Endothelial cell of umbilical vein (primary cell): ENCODE results near the gene RTF2. TPM values are rescaled to one million over a fixed set of nuclear protein-coding genes. Genes with fewer than 3 reads are reported as not detected.
A peak's percentile ranks its signal among the peaks of the same experiment; 100 is the strongest.

Experiments
- BruUV-seq: library from RNA; stranded (reverse); fragments of 400-500 nt; replicated peaks from 2 replicates; lab custom pipeline; 2021; lab: Mats Ljungman, UMichigan
- CTCF ChIA-PET: fragments of 300-600, 350-600 bp; sonication (Branson Sonifier 250); formaldehyde crosslinking; loops from one replicate; lab custom pipeline; 2021; ENCODE audit warnings: antibody characterized with exemption, inconsistent platforms; lab: Charles Lee
- POLR2A ChIA-PET: fragments of 300-600, 350-600 bp; sonication (Branson Sonifier 250); formaldehyde crosslinking; loops from one replicate; lab custom pipeline; 2021; ENCODE audit warnings: antibody characterized with exemption, inconsistent platforms; lab: Charles Lee
- DNase-seq: peaks from one replicate; pipeline ENCODE4 v3.0.0-alpha.2; 2011; ENCODE audit warnings: low read depth, low spot score
- FAIRE-seq: peaks from 2 replicates; lab custom pipeline; 2011; peaks lifted over from hg19 to GRCh38; lab: Jason Lieb, UNC
- H2AFZ ChIP-seq: 2 replicates; pipeline ENCODE4 v1.6.0; 2012; ENCODE audit warnings: low read depth, low read length, control low read depth, inconsistent platforms
- H3K27ac ChIP-seq: 2 replicates; pipeline ENCODE4 v1.5.1; 2011; ENCODE audit warnings: low read depth, mild to moderate bottlenecking, control low read depth, low read length, moderate library complexity; ENCODE audit not compliant: insufficient read depth
- H3K27me3 ChIP-seq, 2 experiments: 2 replicates each; pipeline versions ENCODE4 v1.6.0 to v1.6.1; 2011; ENCODE audit warnings: low read length in 2 of 2, mixed read lengths in 1 of 2; ENCODE audit not compliant: control insufficient read depth in 2 of 2, insufficient read depth in 2 of 2
- H3K36me3 ChIP-seq, 2 experiments: 2 replicates in 1 of 2; 3 replicates in 1 of 2; pipeline ENCODE4 v1.5.1; 2011; ENCODE audit warnings: low read length in 2 of 2, mild to moderate bottlenecking in 1 of 2, moderate library complexity in 1 of 2; ENCODE audit not compliant: control insufficient read depth in 2 of 2, insufficient read depth in 2 of 2; ENCODE audit errors: extremely low read depth in 1 of 2
- H3K4me1 ChIP-seq: 3 replicates; pipeline ENCODE4 v1.5.1; 2011; ENCODE audit warnings: mild to moderate bottlenecking, low read length; ENCODE audit not compliant: control insufficient read depth, insufficient read depth; ENCODE audit errors: extremely low read depth
- H3K4me2 ChIP-seq: 2 replicates; pipeline ENCODE4 v1.6.1; 2011; ENCODE audit warnings: low read length, control low read depth, mixed read lengths; ENCODE audit not compliant: insufficient read depth
- H3K4me3 ChIP-seq, 3 experiments: fragments of 200-600 bp in 1 of 3; sonication (generic), shearing (Covaris generic) in 1 of 3; replicated peaks in 1 of 3; 2 replicates each; pipeline ENCODE4 v1.5.1; 2011 to 2016; ENCODE audit warnings: control low read depth in 3 of 3, low read length in 3 of 3, mild to moderate bottlenecking in 2 of 3, inconsistent platforms in 1 of 3, low read depth in 1 of 3, moderate library complexity in 1 of 3; ENCODE audit not compliant: insufficient read depth in 1 of 3
- H3K79me2 ChIP-seq: 2 replicates; pipeline ENCODE4 v1.6.0; 2012; ENCODE audit warnings: low read length, inconsistent platforms; ENCODE audit not compliant: control insufficient read depth, insufficient read depth
- H3K9ac ChIP-seq: replicated peaks from 2 replicates; pipeline ENCODE3; 2011; ENCODE audit warnings: low read length, control low read depth; ENCODE audit not compliant: insufficient read depth; ENCODE audit errors: extremely low read depth
- H3K9me1 ChIP-seq: replicated peaks from 3 replicates; pipeline ENCODE4 v1.6.0; 2011; ENCODE audit warnings: mild to moderate bottlenecking, low read length; ENCODE audit not compliant: control insufficient read depth, insufficient read depth; ENCODE audit errors: extremely low read depth
- H3K9me3 ChIP-seq: replicated peaks from 2 replicates; pipeline ENCODE4 v1.5.1; 2012; ENCODE audit warnings: low read length, inconsistent platforms; ENCODE audit not compliant: control insufficient read depth, insufficient read depth
- H4K20me1 ChIP-seq: replicated peaks from 2 replicates; pipeline ENCODE3; 2011; ENCODE audit warnings: mild to moderate bottlenecking, low read length; ENCODE audit not compliant: control insufficient read depth, insufficient read depth; ENCODE audit errors: extremely low read depth
- EZH2 ChIP-seq: IDR thresholded peaks from 2 replicates; pipeline ENCODE4 v1.6.1; 2012; ENCODE audit warnings: borderline replicate concordance, low read depth, mild to moderate bottlenecking, moderate library complexity, low read length, inconsistent platforms; ENCODE audit not compliant: severe bottlenecking
- FOS ChIP-seq: IDR thresholded peaks from 2 replicates; pipeline ENCODE4 v1.6.1; 2011; ENCODE audit warnings: mild to moderate bottlenecking, low read length, moderate library complexity, borderline replicate concordance; ENCODE audit not compliant: insufficient read depth
- GATA2 ChIP-seq: IDR thresholded peaks from 2 replicates; pipeline ENCODE4 v1.7.0; 2011; ENCODE audit warnings: low read depth, mild to moderate bottlenecking, moderate library complexity, mixed read lengths, low read length; ENCODE audit not compliant: insufficient read length, insufficient read depth
- JUN ChIP-seq: IDR thresholded peaks from 2 replicates; pipeline ENCODE4 v1.6.1; 2011; ENCODE audit warnings: borderline replicate concordance, low read depth; ENCODE audit not compliant: insufficient read length, insufficient read depth
- MAX ChIP-seq: IDR thresholded peaks from 2 replicates; pipeline ENCODE4 v1.6.1; 2011; ENCODE audit not compliant: insufficient read depth, insufficient read length
- MYC ChIP-seq: IDR thresholded peaks from one replicate; pipeline ENCODE4 v1.6.1; 2011; ENCODE audit warnings: mild to moderate bottlenecking, low read depth, low read length
- POLR2A ChIP-seq: IDR thresholded peaks from 2 replicates; pipeline ENCODE4 v1.6.1; 2012; ENCODE audit warnings: low read depth, mild to moderate bottlenecking, control low read depth, low read length
- POLR2AphosphoS5 ChIP-seq: IDR thresholded peaks from 2 replicates; pipeline ENCODE4 v1.6.1; 2012; ENCODE audit warnings: low read depth, mild to moderate bottlenecking, control low read depth, low read length, moderate library complexity; ENCODE audit not compliant: insufficient read depth
- dilution Hi-C: fragments of 300-500 bp; cut with MboI; formaldehyde crosslinking; loops from one replicate; pipeline ENCODE4 v1.15.0; 2019; ENCODE audit warnings: low sequenced_read_pairs; ENCODE audit not compliant: extremely low pct_ligation_motif_present
- intact Hi-C: fragments of 100-400 bp; cut with micrococcal nuclease; formaldehyde crosslinking; loops from one replicate; pipeline ENCODE4 v1.10.0; 2022
- polyA plus RNA-seq, 4 experiments: library from polyadenylated mRNA; depleted of rRNA in 3 of 4; stranded (reverse) in 3 of 4; unstranded in 1 of 4; fragments of >200 nt; gene quantifications; 2 replicates each; pipeline versions ENCODE4 v1.2.1 to v1.2.3, GENCODE V29; 2011 to 2012; ENCODE audit warnings: missing spikeins in 1 of 4
- total RNA-seq: library from RNA; stranded (reverse); gene quantifications from 2 replicates; pipeline ENCODE4 v1.2.3, GENCODE V29; 2021
- TF ChIP-seq, protein P1 (sequence below), 2 donors: IDR thresholded peaks; 1 replicate in 1 of 2; 2 replicates in 1 of 2; pipeline ENCODE4 v1.5.1; 2011; ENCODE audit warnings: low read length in 2 of 2, mild to moderate bottlenecking in 2 of 2, moderate library complexity in 2 of 2, control low read depth in 1 of 2, inconsistent platforms in 1 of 2, low read depth in 1 of 2; ENCODE audit not compliant: insufficient read depth in 1 of 2; ENCODE audit errors: extremely low read depth in 1 of 2

Gene RTF2
- total and polyA plus RNA-seq, 2 donors (not counting 3 experiments of a cell fraction or from before 2014, with no cell fraction given): 68.8 to 84.7 TPM

DNA sequence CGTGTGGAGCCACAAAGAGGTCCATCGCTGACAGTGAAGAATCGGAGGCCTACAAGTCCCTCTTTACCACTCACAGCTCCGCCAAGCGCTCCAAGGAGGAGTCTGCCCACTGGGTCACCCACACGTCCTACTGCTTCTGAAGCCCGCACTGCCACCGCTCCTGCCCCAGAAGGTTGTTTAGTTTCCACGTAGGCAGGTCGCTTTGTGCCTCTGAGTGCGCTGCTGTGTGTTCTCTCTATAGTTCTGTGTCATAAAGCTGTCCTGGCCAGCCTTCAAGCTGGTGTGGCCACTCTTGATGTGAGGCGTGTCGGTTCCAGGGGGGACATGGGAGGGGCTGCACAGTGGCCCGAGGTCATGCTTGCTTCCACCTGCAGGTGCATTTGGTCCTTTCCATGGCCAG is 49.7 kb downstream of the RTF2 start:
- intact Hi-C loops: no loop called here
- no peak overlapping the region for H3K4me3 ChIP-seq
- H3K4me1 ChIP-seq: no peaks in the 10 kb centered on the region
- no peak overlapping the region for H3K27ac ChIP-seq
- no peaks in the 10 kb centered on the region for H3K27me3 ChIP-seq
- FAIRE-seq (no peak), DNase-seq (no peak)
- no peaks in the 10 kb centered on the region for H4K20me1 ChIP-seq
- no peak overlapping the region for H3K4me2 ChIP-seq
- ChIA-PET POLR2A (no interaction called here), CTCF (no interaction called here)
- no peaks in the 10 kb centered on the region for H3K79me2 ChIP-seq
- H3K9ac ChIP-seq: no peak overlapping the region
- H3K9me1 ChIP-seq: no peaks in the 10 kb centered on the region
- no peak for TF ChIP-seq MYC
- no peak for TF ChIP-seq FOS
- TF ChIP-seq JUN: no peak
- no peak for TF ChIP-seq GATA2
- TF ChIP-seq EZH2: no peak
- dilution Hi-C loops: no loop called here
- BruUV-seq: TSS peak; percentile 63
- no peak overlapping the region for H2AFZ ChIP-seq
- H3K9me3 ChIP-seq: no peaks in the 10 kb centered on the region
- peaks cover 11 to 39% of the 10 kb centered on the region in 2 experiments for H3K36me3 ChIP-seq

GRCh38 chr20:56518721-56519398 is 50.4 kb downstream of the RTF2 start:
- CTCF ChIA-PET: no interaction called here
- Histone ChIP-seq H3K27ac (no peak overlapping the region), H3K36me3 (peaks cover 11 to 32% of the 10 kb centered on the region in 2 experiments), H3K79me2 (no peaks in the 10 kb centered on the region), H3K9ac (no peak overlapping the region), H4K20me1 (no peaks in the 10 kb centered on the region), H3K4me1 (no peaks in the 10 kb centered on the region), H3K27me3 (no peaks in the 10 kb centered on the region), H3K4me2 (no peak overlapping the region), H3K9me3 (no peaks in the 10 kb centered on the region), H3K4me3 (no peak overlapping the region), H3K9me1 (no peaks in the 10 kb centered on the region), H2AFZ (no peak overlapping the region)
- no peak for DNase-seq
- dilution Hi-C loops (no loop called here), intact Hi-C loops (no loop called here)
- TF ChIP-seq JUN (no peak), MAX (no peak), MYC (no peak), EZH2 (no peak), POLR2AphosphoS5 (no peak), FOS (no peak), GATA2 (no peak), POLR2A (no peak)
- TF ChIP-seq, protein P1, sequence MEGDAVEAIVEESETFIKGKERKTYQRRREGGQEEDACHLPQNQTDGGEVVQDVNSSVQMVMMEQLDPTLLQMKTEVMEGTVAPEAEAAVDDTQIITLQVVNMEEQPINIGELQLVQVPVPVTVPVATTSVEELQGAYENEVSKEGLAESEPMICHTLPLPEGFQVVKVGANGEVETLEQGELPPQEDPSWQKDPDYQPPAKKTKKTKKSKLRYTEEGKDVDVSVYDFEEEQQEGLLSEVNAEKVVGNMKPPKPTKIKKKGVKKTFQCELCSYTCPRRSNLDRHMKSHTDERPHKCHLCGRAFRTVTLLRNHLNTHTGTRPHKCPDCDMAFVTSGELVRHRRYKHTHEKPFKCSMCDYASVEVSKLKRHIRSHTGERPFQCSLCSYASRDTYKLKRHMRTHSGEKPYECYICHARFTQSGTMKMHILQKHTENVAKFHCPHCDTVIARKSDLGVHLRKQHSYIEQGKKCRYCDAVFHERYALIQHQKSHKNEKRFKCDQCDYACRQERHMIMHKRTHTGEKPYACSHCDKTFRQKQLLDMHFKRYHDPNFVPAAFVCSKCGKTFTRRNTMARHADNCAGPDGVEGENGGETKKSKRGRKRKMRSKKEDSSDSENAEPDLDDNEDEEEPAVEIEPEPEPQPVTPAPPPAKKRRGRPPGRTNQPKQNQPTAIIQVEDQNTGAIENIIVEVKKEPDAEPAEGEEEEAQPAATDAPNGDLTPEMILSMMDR (IDR thresholded peaks at IDR 0.05; ENCODE audit: extremely low read depth in 1 of 2, insufficient read depth in 1 of 2, low read depth in 1 of 2, low read length in 2 of 2): no peak
- FAIRE-seq: no peak
- POLR2A ChIA-PET: no interaction called here
- BruUV-seq: no TSS peak
